ENCODE results near the gene KIAA0753.

KIAA0753 gene

GRCh38 chr17:6569370-6570285 lies 70.9 kb downstream of the KIAA0753 start:
- DNase-seq (ENCODE audit: low spot score): no peak

GRCh38 chr17:6568184-6568758 lies 72.2 kb downstream of the KIAA0753 start:
- no peak for DNase-seq (ENCODE audit: low spot score)

GRCh38 chr17:6567528-6568183 lies 72.9 kb downstream of the KIAA0753 start:
- no peak for DNase-seq (ENCODE audit: low spot score)

- DNase-seq (ENCODE audit: low spot score): no peak
Observed at GRCh38 chr17:6561446-6561845, 79.1 kb downstream of the KIAA0753 start.

- no peak for DNase-seq (ENCODE audit: low spot score)
Observed at GRCh38 chr17:6560496-6560895, 80.0 kb downstream of the KIAA0753 start.

GRCh38 chr17:6559753-6560215 lies 80.7 kb downstream of the KIAA0753 start:
- no peak for DNase-seq (ENCODE audit: low spot score)

GRCh38 chr17:6558932-6559752 lies 81.4 kb downstream of the KIAA0753 start:
- no peak for DNase-seq (ENCODE audit: low spot score)

GRCh38 chr17:6558276-6558675 lies 82.2 kb downstream of the KIAA0753 start:
- no peak for DNase-seq (ENCODE audit: low spot score)

- DNase-seq (ENCODE audit: low spot score): no peak
Observed at GRCh38 chr17:6557040-6557438, 83.5 kb downstream of the KIAA0753 start.

GRCh38 chr17:6556121-6557039 lies 84.1 kb downstream of the KIAA0753 start, which contains the start of gene PITPNM3:
TSS of gene PITPNM3 (minus strand) at chr17:6556555. CDS start at chr17:6556406, 149 bp downstream.
- no peak for DNase-seq (ENCODE audit: low spot score)

GRCh38 chr17:6555331-6556120 lies 85.0 kb downstream of the KIAA0753 start:
- DNase-seq (ENCODE audit: low spot score): no peak

- DNase-seq (ENCODE audit: low spot score): no peak
Observed at GRCh38 chr17:6554871-6555330, 85.6 kb downstream of the KIAA0753 start.

- DNase-seq (ENCODE audit: low spot score): no peak
Observed at GRCh38 chr17:6554342-6554741, 86.2 kb downstream of the KIAA0753 start.

- no peak for DNase-seq (ENCODE audit: low spot score)
Observed at GRCh38 chr17:6551869-6552531, 88.5 kb downstream of the KIAA0753 start.

GRCh38 chr17:6551356-6551755 lies 89.2 kb downstream of the KIAA0753 start:
- DNase-seq (ENCODE audit: low spot score): no peak

GRCh38 chr17:6549384-6550036 lies 91.0 kb downstream of the KIAA0753 start:
- DNase-seq (ENCODE audit: low spot score): no peak

GRCh38 chr17:6548578-6549330 lies 91.8 kb downstream of the KIAA0753 start:
- no peak for DNase-seq (ENCODE audit: low spot score)

- DNase-seq (ENCODE audit: low spot score): no peak
Observed at GRCh38 chr17:6548034-6548433, 92.5 kb downstream of the KIAA0753 start.
